Ishikawa (cell line): ENCODE data around the gene CADPS.
A peak's percentile ranks its signal among the peaks of the same experiment; 100 is the strongest.

Source experiments
- CEBPB ChIP-seq: IDR thresholded peaks from 2 replicates; pipeline ENCODE4 v1.6.1; 2012
- CREB1 ChIP-seq: IDR thresholded peaks from 2 replicates; pipeline ENCODE4 v1.6.1; 2012; ENCODE audit warnings: low read depth
- EGR1 ChIP-seq: IDR thresholded peaks from 2 replicates; pipeline ENCODE4 v1.6.1; 2012
- EP300 ChIP-seq: IDR thresholded peaks from 2 replicates; pipeline ENCODE4 v1.6.1; 2012; ENCODE audit warnings: borderline replicate concordance
- FOXM1 ChIP-seq: IDR thresholded peaks from 2 replicates; pipeline ENCODE4 v1.6.1; 2012; ENCODE audit warnings: low read depth, borderline replicate concordance
- NFIC ChIP-seq: IDR thresholded peaks from 2 replicates; pipeline ENCODE4 v1.6.1; 2012
- RAD21 ChIP-seq: IDR thresholded peaks from 2 replicates; pipeline ENCODE4 v1.6.1; 2012; ENCODE audit warnings: low read depth
- TAF1 ChIP-seq: IDR thresholded peaks from 2 replicates; pipeline ENCODE4 v1.6.1; 2012; ENCODE audit warnings: low read depth, mild to moderate bottlenecking
- TCF12 ChIP-seq: IDR thresholded peaks from 2 replicates; pipeline ENCODE4 v1.6.1; 2012; ENCODE audit warnings: low read depth
- TEAD4 ChIP-seq: IDR thresholded peaks from 2 replicates; pipeline ENCODE4 v1.6.1; 2012
- YY1 ChIP-seq: IDR thresholded peaks from 2 replicates; pipeline ENCODE4 v1.6.1; 2012; ENCODE audit warnings: low read depth
- ZBTB7A ChIP-seq: IDR thresholded peaks from 2 replicates; pipeline ENCODE4 v1.6.1; 2012; ENCODE audit warnings: low read depth
- TF ChIP-seq, protein P1 (sequence below): IDR thresholded peaks from 2 replicates; pipeline ENCODE4 v1.6.1; 2012; ENCODE audit warnings: low read depth, mild to moderate bottlenecking
- TF ChIP-seq, protein P2 (sequence below): IDR thresholded peaks from 2 replicates; pipeline ENCODE4 v1.6.1; 2012

DNA sequence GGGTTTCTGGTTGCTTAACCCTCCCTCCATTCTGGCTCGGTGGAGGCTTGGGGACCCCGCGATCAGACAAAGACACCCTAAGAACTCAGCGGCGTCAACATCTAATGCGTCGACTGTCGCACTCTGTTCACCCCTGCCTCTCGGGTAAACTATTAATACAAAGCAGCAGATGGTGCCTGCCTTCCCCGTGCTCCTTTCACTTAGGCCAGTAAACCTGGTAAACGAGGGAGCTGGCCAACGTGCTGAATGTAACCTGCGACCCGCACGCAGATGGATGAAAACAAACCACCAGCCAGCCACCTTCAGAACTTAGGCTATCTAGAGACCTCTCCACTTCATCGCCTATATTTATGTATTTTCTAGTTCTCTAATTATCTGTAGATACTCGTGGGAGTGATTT is 848 bp upstream of the CADPS start:
- TF ChIP-seq CREB1: no peak
- no peak for TF ChIP-seq EP300
- TF ChIP-seq NFIC: no peak
- no peak for TF ChIP-seq YY1
- TF ChIP-seq TAF1: no peak
- no peak for TF ChIP-seq CEBPB
- TF ChIP-seq, protein P1, sequence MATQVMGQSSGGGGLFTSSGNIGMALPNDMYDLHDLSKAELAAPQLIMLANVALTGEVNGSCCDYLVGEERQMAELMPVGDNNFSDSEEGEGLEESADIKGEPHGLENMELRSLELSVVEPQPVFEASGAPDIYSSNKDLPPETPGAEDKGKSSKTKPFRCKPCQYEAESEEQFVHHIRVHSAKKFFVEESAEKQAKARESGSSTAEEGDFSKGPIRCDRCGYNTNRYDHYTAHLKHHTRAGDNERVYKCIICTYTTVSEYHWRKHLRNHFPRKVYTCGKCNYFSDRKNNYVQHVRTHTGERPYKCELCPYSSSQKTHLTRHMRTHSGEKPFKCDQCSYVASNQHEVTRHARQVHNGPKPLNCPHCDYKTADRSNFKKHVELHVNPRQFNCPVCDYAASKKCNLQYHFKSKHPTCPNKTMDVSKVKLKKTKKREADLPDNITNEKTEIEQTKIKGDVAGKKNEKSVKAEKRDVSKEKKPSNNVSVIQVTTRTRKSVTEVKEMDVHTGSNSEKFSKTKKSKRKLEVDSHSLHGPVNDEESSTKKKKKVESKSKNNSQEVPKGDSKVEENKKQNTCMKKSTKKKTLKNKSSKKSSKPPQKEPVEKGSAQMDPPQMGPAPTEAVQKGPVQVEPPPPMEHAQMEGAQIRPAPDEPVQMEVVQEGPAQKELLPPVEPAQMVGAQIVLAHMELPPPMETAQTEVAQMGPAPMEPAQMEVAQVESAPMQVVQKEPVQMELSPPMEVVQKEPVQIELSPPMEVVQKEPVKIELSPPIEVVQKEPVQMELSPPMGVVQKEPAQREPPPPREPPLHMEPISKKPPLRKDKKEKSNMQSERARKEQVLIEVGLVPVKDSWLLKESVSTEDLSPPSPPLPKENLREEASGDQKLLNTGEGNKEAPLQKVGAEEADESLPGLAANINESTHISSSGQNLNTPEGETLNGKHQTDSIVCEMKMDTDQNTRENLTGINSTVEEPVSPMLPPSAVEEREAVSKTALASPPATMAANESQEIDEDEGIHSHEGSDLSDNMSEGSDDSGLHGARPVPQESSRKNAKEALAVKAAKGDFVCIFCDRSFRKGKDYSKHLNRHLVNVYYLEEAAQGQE: peak; percentile 85
- TF ChIP-seq ZBTB7A: no peak
- TF ChIP-seq FOXM1: no peak
- TF ChIP-seq RAD21: no peak
- no peak for TF ChIP-seq EGR1
- TF ChIP-seq, protein P2, sequence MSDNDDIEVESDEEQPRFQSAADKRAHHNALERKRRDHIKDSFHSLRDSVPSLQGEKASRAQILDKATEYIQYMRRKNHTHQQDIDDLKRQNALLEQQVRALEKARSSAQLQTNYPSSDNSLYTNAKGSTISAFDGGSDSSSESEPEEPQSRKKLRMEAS: no peak
- TF ChIP-seq TEAD4: no peak
- no peak for TF ChIP-seq TCF12
